ENCODE data around the gene TCEAL4.

Gene TCEAL4

GRCh38 chrX:103613362-103613890, 28.1 kb downstream of the TCEAL4 start:
- no peak for FAIRE-seq
- no peak for DNase-seq (ENCODE audit: insufficient read length, low spot score)
- TF ChIP-seq CTCF (IDR thresholded peaks at IDR 0.05; ENCODE audit: insufficient read depth, missing control alignments) = no peak

- DNase-seq (ENCODE audit: insufficient read length, low spot score) = no peak
- TF ChIP-seq CTCF (IDR thresholded peaks at IDR 0.05; ENCODE audit: insufficient read depth, missing control alignments) = no peak
- no peak for FAIRE-seq
Observed at GRCh38 chrX:103614999-103615398, 29.7 kb downstream of the TCEAL4 start.

- DNase-seq (ENCODE audit: insufficient read length, low spot score) = no peak
- no peak for FAIRE-seq
- TF ChIP-seq CTCF (IDR thresholded peaks at IDR 0.05; ENCODE audit: insufficient read depth, missing control alignments) = no peak
Observed at GRCh38 chrX:103615781-103616371, 30.6 kb downstream of the TCEAL4 start.

GRCh38 chrX:103616676-103617186, 31.4 kb downstream of the TCEAL4 start:
- DNase-seq (ENCODE audit: insufficient read length, low spot score) = no peak
- TF ChIP-seq CTCF (IDR thresholded peaks at IDR 0.05; ENCODE audit: insufficient read depth, missing control alignments) = no peak
- no peak for FAIRE-seq

- no peak for FAIRE-seq
- DNase-seq (ENCODE audit: insufficient read length, low spot score) = no peak
- no peak for TF ChIP-seq CTCF (IDR thresholded peaks at IDR 0.05; ENCODE audit: insufficient read depth, missing control alignments)
Observed at GRCh38 chrX:103624111-103624510, 38.8 kb downstream of the TCEAL4 start.

- TF ChIP-seq CTCF (IDR thresholded peaks at IDR 0.05; ENCODE audit: insufficient read depth, missing control alignments) = no peak
- no peak for FAIRE-seq
- no peak for DNase-seq (ENCODE audit: insufficient read length, low spot score)
Observed at GRCh38 chrX:103626855-103627254, 41.5 kb downstream of the TCEAL4 start.
